K562 (cell line): ENCODE measurements around the gene DNAJB2.

Experiments used
- FOXA1 ChIP-seq: fragments of 450-650 bp; IDR thresholded peaks from 2 replicates; pipeline ENCODE4 v1.6.1; 2016; ENCODE audit warnings: mild to moderate bottlenecking, borderline replicate concordance
- FOXP4 ChIP-seq: sonication (generic); formaldehyde crosslinking; IDR thresholded peaks from 2 replicates; pipeline ENCODE4 v1.8.0; 2022; ENCODE audit warnings: mild to moderate bottlenecking, missing genetic modification reagents, borderline replicate concordance
- KAT2B ChIP-seq: IDR thresholded peaks from one replicate; pipeline ENCODE4 v1.6.1; 2012; ENCODE audit warnings: low read depth, mild to moderate bottlenecking, control low read depth, inconsistent platforms, low read length, moderate library complexity
- MEIS2 ChIP-seq: fragments of 450-650 bp; IDR thresholded peaks from 2 replicates; pipeline ENCODE4 v1.6.1; 2014; ENCODE audit warnings: mild to moderate bottlenecking; ENCODE audit not compliant: partially characterized antibody
- SMARCA5 ChIP-seq: fragments of 450-650 bp; IDR thresholded peaks from 2 replicates; pipeline ENCODE4 v1.6.1; 2016
- SMARCB1 ChIP-seq: IDR thresholded peaks from 2 replicates; pipeline ENCODE4 v1.6.1; 2011; ENCODE audit warnings: improper control_type of control experiment, low read depth; ENCODE audit not compliant: insufficient read length
- SMC3 ChIP-seq: conservative IDR thresholded peaks from 2 replicates; pipeline ENCODE4 v1.6.1; 2011; ENCODE audit warnings: low read depth, low read length, improper control_type of control experiment; ENCODE audit not compliant: insufficient read depth
- ZBTB1 ChIP-seq: sonication (generic); formaldehyde crosslinking; IDR thresholded peaks from 2 replicates; pipeline ENCODE4 v1.8.1; 2023; ENCODE audit warnings: missing genetic modification reagents, low read depth, mild to moderate bottlenecking, borderline replicate concordance
- TF ChIP-seq, protein P1 (sequence below), 3 experiments: IDR thresholded peaks in 2 of 3; conservative IDR thresholded peaks in 1 of 3; 2 replicates each; pipeline ENCODE4 v1.5.1; 2011 to 2012; ENCODE audit warnings: low read length in 3 of 3, mild to moderate bottlenecking in 3 of 3, control low read depth in 2 of 3, improper control_type of control experiment in 1 of 3, inconsistent platforms in 1 of 3, low read depth in 1 of 3, mixed read lengths in 1 of 3, moderate library complexity in 1 of 3; ENCODE audit not compliant: insufficient read depth in 2 of 3
- TF ChIP-seq, protein P2 (sequence below): sonication (generic); formaldehyde crosslinking; IDR thresholded peaks from 2 replicates; pipeline ENCODE4 v1.8.1; 2023; ENCODE audit warnings: mild to moderate bottlenecking, missing genetic modification reagents

- TF ChIP-seq ZBTB1 (no peak), KAT2B (no peak), SMARCB1 (no peak), MEIS2 (no peak), FOXA1 (no peak), SMARCA5 (peak; percentile 90), SMC3 (no peak), FOXP4 (CRISPR knock-in tag) (no peak)
- TF ChIP-seq, protein P1, sequence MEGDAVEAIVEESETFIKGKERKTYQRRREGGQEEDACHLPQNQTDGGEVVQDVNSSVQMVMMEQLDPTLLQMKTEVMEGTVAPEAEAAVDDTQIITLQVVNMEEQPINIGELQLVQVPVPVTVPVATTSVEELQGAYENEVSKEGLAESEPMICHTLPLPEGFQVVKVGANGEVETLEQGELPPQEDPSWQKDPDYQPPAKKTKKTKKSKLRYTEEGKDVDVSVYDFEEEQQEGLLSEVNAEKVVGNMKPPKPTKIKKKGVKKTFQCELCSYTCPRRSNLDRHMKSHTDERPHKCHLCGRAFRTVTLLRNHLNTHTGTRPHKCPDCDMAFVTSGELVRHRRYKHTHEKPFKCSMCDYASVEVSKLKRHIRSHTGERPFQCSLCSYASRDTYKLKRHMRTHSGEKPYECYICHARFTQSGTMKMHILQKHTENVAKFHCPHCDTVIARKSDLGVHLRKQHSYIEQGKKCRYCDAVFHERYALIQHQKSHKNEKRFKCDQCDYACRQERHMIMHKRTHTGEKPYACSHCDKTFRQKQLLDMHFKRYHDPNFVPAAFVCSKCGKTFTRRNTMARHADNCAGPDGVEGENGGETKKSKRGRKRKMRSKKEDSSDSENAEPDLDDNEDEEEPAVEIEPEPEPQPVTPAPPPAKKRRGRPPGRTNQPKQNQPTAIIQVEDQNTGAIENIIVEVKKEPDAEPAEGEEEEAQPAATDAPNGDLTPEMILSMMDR (IDR thresholded peaks at IDR 0.05 in 2 of 3, conservative IDR thresholded peaks at IDR 0.05 in 1 of 3; ENCODE audit: insufficient read depth in 2 of 3, low read depth in 1 of 3, low read length in 3 of 3), result no peak
- TF ChIP-seq, protein P2, sequence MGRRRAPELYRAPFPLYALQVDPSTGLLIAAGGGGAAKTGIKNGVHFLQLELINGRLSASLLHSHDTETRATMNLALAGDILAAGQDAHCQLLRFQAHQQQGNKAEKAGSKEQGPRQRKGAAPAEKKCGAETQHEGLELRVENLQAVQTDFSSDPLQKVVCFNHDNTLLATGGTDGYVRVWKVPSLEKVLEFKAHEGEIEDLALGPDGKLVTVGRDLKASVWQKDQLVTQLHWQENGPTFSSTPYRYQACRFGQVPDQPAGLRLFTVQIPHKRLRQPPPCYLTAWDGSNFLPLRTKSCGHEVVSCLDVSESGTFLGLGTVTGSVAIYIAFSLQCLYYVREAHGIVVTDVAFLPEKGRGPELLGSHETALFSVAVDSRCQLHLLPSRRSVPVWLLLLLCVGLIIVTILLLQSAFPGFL (CRISPR knock-in tag), result no peak
Observed at GRCh38 chr2:219289195-219289536, 10.0 kb downstream of the DNAJB2 start.
